ENCODE data around the gene AKIRIN2.

The AKIRIN2 gene

DNA sequence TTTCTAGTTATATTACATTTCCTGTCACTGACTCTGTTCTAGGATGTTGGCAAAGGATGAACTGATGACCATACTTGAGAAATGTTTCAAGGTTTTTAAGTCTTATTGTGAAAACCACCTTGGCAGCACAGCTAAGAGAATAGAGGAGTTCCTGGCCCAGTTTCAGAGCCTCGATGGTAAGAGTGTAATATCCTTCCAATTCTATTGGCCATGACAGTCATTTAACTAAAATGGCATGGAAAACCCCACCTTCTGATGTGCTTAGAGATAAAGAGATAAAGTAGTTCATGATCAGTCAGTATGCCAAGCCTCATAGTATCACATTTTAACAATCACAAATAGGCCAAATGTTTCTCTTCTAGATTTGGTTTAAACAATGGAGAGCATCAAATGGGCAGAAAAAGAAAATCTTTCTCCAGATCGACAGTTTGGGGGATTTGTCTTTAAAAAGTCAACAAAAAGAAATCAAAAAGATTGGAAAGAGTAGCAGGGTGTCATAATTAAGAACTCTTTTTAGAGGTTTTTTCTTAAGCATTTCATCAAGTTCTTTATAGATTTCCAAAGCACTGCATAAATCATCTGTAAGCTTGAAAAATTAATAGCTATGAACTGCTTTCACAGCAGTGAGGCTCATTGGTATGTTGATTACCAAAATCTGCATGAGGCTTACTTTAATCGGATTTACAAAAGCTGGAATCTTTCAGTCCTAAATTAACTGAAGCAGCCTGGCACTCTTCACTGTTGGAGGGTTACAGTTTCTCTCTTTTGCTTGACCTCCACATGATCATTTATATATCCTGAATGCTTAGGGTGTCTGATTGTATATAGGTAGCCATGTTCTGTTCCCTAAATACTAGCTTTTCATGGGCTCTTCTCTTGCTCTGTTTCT lies 48.7 kb downstream of the AKIRIN2 start:
- no peak for DNase-seq

DNA sequence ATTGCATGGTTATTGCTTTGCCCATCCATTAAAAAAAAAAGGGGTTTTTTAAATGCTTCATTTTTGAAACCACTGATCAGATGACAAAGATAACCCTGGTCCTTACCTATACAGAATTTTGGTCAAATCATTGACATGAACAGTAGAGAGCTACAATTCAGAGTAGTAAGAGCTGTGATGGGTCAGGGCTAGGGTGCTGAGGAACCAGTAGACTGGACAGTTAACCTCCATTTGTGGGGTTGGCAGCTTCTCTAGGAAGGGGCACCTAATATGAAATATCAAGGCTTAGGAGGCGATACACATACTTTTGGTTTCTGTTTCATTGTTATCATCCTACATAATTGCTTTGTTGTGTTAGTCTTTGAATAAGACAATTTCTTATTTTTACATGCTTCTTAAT lies 57.0 kb downstream of the AKIRIN2 start:
- no peak for DNase-seq

DNA sequence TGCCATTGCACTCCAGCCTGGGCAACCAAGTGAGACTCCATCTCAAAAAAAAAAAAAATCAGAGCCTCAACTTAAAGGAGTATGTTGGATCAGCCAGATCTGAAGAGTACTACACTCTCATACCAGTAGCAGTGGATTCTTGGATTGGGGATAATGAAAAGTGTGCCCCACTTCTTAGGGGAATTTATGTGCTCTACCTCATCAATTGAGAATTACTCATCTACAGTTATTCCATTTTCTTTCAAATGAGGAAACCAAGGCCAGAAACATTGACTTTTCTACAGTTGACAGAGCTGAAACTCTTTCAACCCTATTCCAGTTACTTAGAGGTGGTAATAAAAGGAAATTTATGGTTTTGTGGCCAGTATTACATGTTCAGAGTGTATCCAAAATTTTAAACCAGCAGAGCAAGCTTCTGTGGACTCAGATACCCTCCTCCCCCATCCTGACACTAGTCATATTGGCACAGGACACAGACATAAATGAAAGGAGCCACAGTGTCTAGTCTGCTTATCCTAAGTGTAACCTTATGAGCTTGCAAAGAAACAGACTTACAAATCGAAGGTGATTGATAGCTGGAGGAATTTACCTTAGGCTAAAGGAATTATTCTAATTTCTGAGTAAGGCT lies 60.9 kb downstream of the AKIRIN2 start:
- no peak for DNase-seq

DNA sequence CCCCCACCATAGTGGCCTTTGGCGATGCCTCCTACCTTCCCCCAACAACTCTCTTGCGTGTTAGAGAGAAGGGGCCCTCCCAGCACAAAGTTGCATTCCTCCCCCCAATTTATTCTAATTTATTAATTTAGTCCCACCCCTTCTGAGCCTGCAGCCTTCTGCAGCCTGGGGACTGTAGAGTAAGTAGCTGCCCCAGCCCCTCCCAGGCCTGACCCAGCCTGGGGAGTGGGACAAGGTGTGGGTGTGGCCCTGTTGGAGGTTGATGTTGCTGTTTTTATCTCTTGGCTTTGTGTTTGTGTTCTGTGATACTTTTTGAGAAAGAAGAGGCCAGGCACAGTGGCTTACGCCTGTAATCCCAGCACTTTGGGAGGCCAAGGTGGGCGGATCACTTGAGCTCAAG lies 62.7 kb downstream of the AKIRIN2 start:
- DNase-seq: no peak

- no peak for DNase-seq
Observed at GRCh38 chr6:87637106-87637505, 64.9 kb downstream of the AKIRIN2 start.

GRCh38 chr6:87636315-87636714 lies 65.7 kb downstream of the AKIRIN2 start:
- no peak for DNase-seq

DNA sequence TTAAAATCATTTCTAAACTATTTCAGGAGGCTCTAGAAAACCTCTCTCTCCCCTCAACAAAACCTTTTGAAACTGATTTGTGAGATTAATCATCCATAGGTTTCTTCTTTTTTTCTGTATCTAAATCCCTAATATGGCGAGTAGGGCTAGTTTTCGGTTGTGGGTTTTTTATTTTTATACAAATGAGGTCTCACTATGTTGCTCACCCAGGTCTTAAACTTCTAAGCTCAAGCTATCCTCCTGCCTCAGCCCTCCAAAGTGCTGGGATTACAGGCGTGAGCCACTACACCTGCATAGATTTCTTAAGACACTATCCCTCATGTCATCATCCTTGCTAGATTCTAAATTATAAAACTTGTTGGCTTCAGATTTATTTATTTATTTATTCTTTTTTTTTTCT lies 68.2 kb downstream of the AKIRIN2 start:
- DNase-seq: no peak

DNA sequence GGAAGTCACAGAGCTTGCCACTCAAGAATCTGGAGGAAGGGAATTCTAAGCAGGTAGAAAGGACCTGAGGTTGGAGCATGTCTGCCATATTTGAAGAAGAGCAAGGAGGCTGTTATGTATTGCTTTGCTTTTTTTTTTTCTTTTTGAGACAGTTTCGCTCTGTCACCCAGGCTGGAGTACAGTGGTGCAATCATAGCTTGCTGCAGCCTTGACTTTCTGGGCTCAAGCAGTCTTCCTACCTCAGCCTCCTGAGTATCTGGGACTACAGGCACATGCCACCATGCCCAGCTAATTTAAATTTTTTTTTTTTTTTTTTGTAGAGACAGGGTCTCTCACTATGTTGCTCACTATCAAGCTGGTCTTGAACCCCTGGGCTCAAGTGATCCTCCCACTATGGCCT lies 71.3 kb downstream of the AKIRIN2 start:
- no peak for DNase-seq

GRCh38 chr6:87628881-87629280 lies 73.2 kb downstream of the AKIRIN2 start:
- no peak for DNase-seq

GRCh38 chr6:87628424-87628823 lies 73.6 kb downstream of the AKIRIN2 start:
- DNase-seq: no peak

All from NCI-H1092 (cell line).